Lung (tissue), 12 donors: Measurements from ENCODE around the gene ADAMTS13. TPM values are rescaled to one million over a fixed set of nuclear protein-coding genes. Genes with fewer than 3 reads are reported as not detected.

Experiments used
- ATAC-seq: fragments of 200-7000 bp; cut with Tn5 transposase; one replicate; pipeline ENCODE4 v1.9.1; 2020; ENCODE audit warnings: moderate number of reproducible peaks; ENCODE audit not compliant: insufficient read depth, low FRiP score
- DNase-seq, 3 donors: peaks; one replicate each; pipeline ENCODE4 v3.0.0-alpha.2; 2013 to 2017
- H3K27ac ChIP-seq, 2 donors: one replicate each; pipeline ENCODE4 v1.5.1; 2013; ENCODE audit warnings: mild to moderate bottlenecking in 2 of 2, moderate library complexity in 2 of 2, control low read depth in 1 of 2, inconsistent platforms in 1 of 2, low read depth in 1 of 2, low read length in 1 of 2
- H3K27me3 ChIP-seq, 3 donors: one replicate each; pipeline ENCODE4 v1.5.1; 2013; ENCODE audit warnings: low read length in 2 of 3; ENCODE audit not compliant: control insufficient read depth in 3 of 3, insufficient read depth in 3 of 3
- H3K36me3 ChIP-seq, 4 donors: one replicate each; pipeline ENCODE4 v1.5.1; 2013; ENCODE audit warnings: low read length in 4 of 4, mild to moderate bottlenecking in 1 of 4, moderate library complexity in 1 of 4; ENCODE audit not compliant: control insufficient read depth in 4 of 4, insufficient read depth in 4 of 4
- H3K4me1 ChIP-seq, 5 donors: one replicate each; pipeline ENCODE4 v1.5.1; 2013; ENCODE audit warnings: low read length in 5 of 5, mild to moderate bottlenecking in 2 of 5, moderate library complexity in 1 of 5; ENCODE audit not compliant: control insufficient read depth in 5 of 5, insufficient read depth in 5 of 5
- H3K4me3 ChIP-seq: one replicate; pipeline ENCODE4 v1.5.1; 2013; ENCODE audit warnings: mild to moderate bottlenecking, control low read depth, moderate library complexity
- H3K9ac ChIP-seq, 2 donors: one replicate each; pipeline ENCODE4 v1.5.1; 2013; ENCODE audit warnings: low read length in 2 of 2, control low read depth in 1 of 2; ENCODE audit not compliant: insufficient read depth in 1 of 2
- H3K9me3 ChIP-seq, 4 donors: one replicate each; pipeline ENCODE4 v1.5.1; 2013; ENCODE audit warnings: low read length in 3 of 4, mild to moderate bottlenecking in 1 of 4, moderate library complexity in 1 of 4; ENCODE audit not compliant: control insufficient read depth in 4 of 4, insufficient read depth in 3 of 4
- WGBS, 2 donors: extraction: QIAGEN DNeasy Blood & Tissue Kit; methylation state at CpG; one replicate each; pipeline ENCODE4 v1.1.7; 2013; 5-methylcytosine and 5-hydroxymethylcytosine counted together
- polyA plus RNA-seq, 2 donors: library from polyadenylated mRNA; stranded (reverse); fragments of 200-250 nt; gene quantifications; one replicate each; pipeline ENCODE4 v1.2.1, GENCODE V29; 2013
- total RNA-seq, 2 donors: library from RNA; depleted of rRNA in 1 of 2; stranded (reverse); fragments of >200 nt in 1 of 2; gene quantifications; one replicate each; pipeline ENCODE4 v1.2.1, GENCODE V29; 2014 to 2021
- TF ChIP-seq, protein P1 (sequence below): IDR thresholded peaks from 2 replicates; pipeline ENCODE4 v1.5.1; 2012; ENCODE audit warnings: mild to moderate bottlenecking; ENCODE audit errors: control extremely low read depth, extremely low read depth
- donor health status: control.
- donor health status: control.
- donor health status: Bipolar disorder and iron deficiency.
- donor health status: healthy.
- donor health status: DM: yes; HTN: yes; CAD: no.

ADAMTS13 gene
- total and polyA plus RNA-seq, 4 donors = 1.0 to 4.1 (median 2.9) TPM

DNA sequence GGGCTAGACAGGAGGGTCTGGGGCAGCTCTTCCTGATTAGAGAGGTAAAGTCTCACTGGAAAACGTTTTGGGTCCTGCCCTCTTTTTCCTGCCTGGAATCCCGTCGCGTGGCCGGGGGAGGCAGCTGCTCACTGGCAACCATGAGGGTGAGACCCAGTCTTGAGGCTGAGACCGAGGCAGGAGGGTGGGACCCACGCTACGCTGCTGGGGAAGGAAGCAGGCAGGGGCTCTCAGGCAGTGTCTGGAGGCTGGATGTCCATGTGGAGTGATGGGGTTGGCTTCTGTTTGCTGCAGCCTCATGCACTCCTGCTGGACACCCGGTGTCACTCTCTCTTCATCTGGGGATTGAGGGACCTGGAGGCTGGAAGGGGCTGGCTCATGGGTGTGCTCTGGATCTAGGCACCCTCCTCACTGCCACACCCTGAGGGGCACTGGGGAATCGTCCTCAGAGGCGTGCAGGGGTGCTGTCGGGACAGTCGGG is 68.1 kb downstream of the ADAMTS13 start:
- TF ChIP-seq, protein P1, sequence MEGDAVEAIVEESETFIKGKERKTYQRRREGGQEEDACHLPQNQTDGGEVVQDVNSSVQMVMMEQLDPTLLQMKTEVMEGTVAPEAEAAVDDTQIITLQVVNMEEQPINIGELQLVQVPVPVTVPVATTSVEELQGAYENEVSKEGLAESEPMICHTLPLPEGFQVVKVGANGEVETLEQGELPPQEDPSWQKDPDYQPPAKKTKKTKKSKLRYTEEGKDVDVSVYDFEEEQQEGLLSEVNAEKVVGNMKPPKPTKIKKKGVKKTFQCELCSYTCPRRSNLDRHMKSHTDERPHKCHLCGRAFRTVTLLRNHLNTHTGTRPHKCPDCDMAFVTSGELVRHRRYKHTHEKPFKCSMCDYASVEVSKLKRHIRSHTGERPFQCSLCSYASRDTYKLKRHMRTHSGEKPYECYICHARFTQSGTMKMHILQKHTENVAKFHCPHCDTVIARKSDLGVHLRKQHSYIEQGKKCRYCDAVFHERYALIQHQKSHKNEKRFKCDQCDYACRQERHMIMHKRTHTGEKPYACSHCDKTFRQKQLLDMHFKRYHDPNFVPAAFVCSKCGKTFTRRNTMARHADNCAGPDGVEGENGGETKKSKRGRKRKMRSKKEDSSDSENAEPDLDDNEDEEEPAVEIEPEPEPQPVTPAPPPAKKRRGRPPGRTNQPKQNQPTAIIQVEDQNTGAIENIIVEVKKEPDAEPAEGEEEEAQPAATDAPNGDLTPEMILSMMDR = no peak
- H3K9ac ChIP-seq = no peak overlapping the region
- H3K9me3 ChIP-seq = no peaks in the 10 kb centered on the region
- no peaks in the 10 kb centered on the region for H3K36me3 ChIP-seq
- 72 to 84% methylated on average over 13 of the region's 13 CpGs for WGBS, 2 donors
- no peak overlapping the region for H3K4me3 ChIP-seq
- DNase-seq = no peak
- ATAC-seq = no peak
- H3K27ac ChIP-seq = no peak overlapping the region
- no peaks in the 10 kb centered on the region for H3K27me3 ChIP-seq
- peaks cover 0 to 45% (median 5%) of the 10 kb centered on the region in 5 donors for H3K4me1 ChIP-seq

DNA sequence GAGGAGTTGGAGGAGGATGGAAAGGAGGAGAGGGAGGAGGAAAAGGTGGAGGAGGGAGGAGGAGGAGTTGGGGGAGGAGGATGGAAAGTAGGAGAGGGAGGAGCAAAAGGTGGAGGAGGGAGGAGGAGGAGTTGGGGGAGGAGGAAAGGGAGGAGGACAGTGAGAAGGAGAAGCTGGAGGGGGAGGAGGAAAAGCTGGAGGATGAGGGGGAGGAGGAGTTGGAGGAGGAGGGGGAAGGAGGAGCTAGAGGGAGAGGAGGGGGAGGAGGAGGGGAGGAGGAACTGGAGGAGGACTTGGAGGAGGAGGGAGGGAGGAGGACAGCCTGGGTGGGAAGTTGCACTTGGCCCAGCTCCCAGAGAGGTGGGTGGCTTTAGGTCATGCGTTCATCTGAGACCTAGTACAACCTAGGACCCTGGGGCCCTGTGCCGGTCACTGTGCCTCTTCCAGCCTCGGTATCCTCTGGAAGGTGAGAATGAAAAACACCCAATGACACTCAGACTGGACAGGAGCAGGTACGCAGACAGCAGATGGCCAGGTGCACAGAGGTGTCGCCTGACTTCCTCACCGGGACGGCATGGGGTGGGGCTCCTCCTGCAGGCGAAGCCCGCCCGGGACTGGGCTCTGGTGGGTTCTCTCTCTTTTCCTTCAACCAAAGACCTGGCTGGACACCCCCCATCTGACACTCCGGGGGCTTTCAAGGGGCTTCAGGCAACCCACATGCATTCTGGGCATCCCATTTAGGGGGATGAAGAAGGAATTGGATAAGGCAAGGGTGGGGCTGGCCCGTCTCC is 68.9 kb downstream of the ADAMTS13 start:
- Histone ChIP-seq H3K4me1 (peaks cover 0 to 49% (median 14%) of the 10 kb centered on the region in 5 donors), H3K9ac (no peak overlapping the region), H3K4me3 (no peak overlapping the region), H3K27ac (no peak overlapping the region), H3K36me3 (no peaks in the 10 kb centered on the region), H3K27me3 (no peaks in the 10 kb centered on the region), H3K9me3 (no peaks in the 10 kb centered on the region)
- TF ChIP-seq, protein P1 = no peak
- DNase-seq (peak in 1 of 3 donors; percentile 51), ATAC-seq (no peak)
- WGBS, 2 donors = 79 to 81% methylated on average over 12 of the region's 12 CpGs

DNA sequence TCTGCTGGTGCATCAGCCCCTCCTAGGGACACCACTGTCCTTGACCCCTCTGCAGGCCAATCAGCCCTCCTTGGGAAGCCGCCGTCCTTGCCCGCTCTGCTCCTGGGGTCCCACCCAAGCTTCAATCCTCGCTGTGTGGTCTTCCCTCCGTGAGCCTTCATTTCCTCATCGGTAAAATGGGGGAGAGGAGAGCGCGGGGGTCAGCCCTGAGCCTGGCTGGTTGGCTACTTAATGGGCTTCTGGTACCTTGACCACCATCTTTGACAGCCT is 69.4 kb downstream of the ADAMTS13 start:
- TF ChIP-seq, protein P1 = no peak
- DNase-seq (no peak), ATAC-seq (no peak)
- Histone ChIP-seq H3K4me3 (no peak overlapping the region), H3K36me3 (no peaks in the 10 kb centered on the region), H3K27me3 (no peaks in the 10 kb centered on the region), H3K9ac (no peak overlapping the region), H3K27ac (peak overlapping the region in 1 of 2 donors; percentile 13), H3K9me3 (no peaks in the 10 kb centered on the region), H3K4me1 (peaks cover 0 to 54% (median 18%) of the 10 kb centered on the region in 5 donors)
- 93 to 95% methylated on average over 8 of the region's 8 CpGs for WGBS, 2 donors
